GM19397 (cell line): ENCODE data around the gene MANF.
A peak's percentile ranks its signal among the peaks of the same experiment; 100 is the strongest.
"Not testable (repeated sequence)": the region's sequence is repeated elsewhere in the genome, so short reads cannot be mapped to it uniquely, and the experiment has no call there.

ENCODE experiments used
- ATAC-seq: cut with Tn5 transposase; IDR thresholded peaks from one replicate; pipeline ENCODE4 v1.9.1; 2021; ENCODE audit warnings: mild to moderate bottlenecking, moderate library complexity; ENCODE audit not compliant: unreplicated experiment

MANF gene

GRCh38 chr3:51371943-51372557, 13.0 kb upstream of the MANF start:
- ATAC-seq: no peak

GRCh38 chr3:51373658-51374421, 11.3 kb upstream of the MANF start:
- no peak for ATAC-seq

- ATAC-seq: no peak
Measured at GRCh38 chr3:51374456-51374855, 10.6 kb upstream of the MANF start.

- no peak for ATAC-seq
Measured at GRCh38 chr3:51375136-51375535, 10.0 kb upstream of the MANF start.

GRCh38 chr3:51375571-51375970, 9.5 kb upstream of the MANF start:
- ATAC-seq: no peak

GRCh38 chr3:51378065-51378464, 7.0 kb upstream of the MANF start:
- no peak for ATAC-seq

- no peak for ATAC-seq
Measured at GRCh38 chr3:51378726-51379125, 6.4 kb upstream of the MANF start.

- no peak for ATAC-seq
Measured at GRCh38 chr3:51379301-51379700, 5.8 kb upstream of the MANF start.

- no peak for ATAC-seq
Measured at GRCh38 chr3:51379746-51380455, 5.2 kb upstream of the MANF start.

GRCh38 chr3:51380601-51381332, 4.3 kb upstream of the MANF start:
- ATAC-seq: no peak

- no peak for ATAC-seq
Measured at GRCh38 chr3:51381333-51381705, 3.8 kb upstream of the MANF start.

GRCh38 chr3:51382076-51382745, 2.9 kb upstream of the MANF start:
- no peak for ATAC-seq

- ATAC-seq: no peak
Measured at GRCh38 chr3:51382947-51383578, 2.0 kb upstream of the MANF start.

GRCh38 chr3:51384055-51384725, 901 bp upstream of the MANF start:
- peak; percentile 9 for ATAC-seq

- no peak for ATAC-seq
Measured at GRCh38 chr3:51385621-51386091, 565 bp downstream of the MANF start.

- ATAC-seq: no peak
Measured at GRCh38 chr3:51386159-51386851, 1.2 kb downstream of the MANF start.

GRCh38 chr3:51386852-51387229, 1.8 kb downstream of the MANF start:
- ATAC-seq: no peak

GRCh38 chr3:51387281-51387680, 2.2 kb downstream of the MANF start:
- not testable (repeated sequence) for ATAC-seq
